ENCODE data around the gene EFCAB6. TPM values are rescaled to one million over a fixed set of nuclear protein-coding genes. Genes with fewer than 3 reads are reported as not detected.

EFCAB6 gene
- total and polyA plus RNA-seq, 9 of the 15 experiments (the other 6 are each of a cell fraction or from before 2014, with no cell fraction given), result 0.06 TPM; not detected in 8

DNA sequence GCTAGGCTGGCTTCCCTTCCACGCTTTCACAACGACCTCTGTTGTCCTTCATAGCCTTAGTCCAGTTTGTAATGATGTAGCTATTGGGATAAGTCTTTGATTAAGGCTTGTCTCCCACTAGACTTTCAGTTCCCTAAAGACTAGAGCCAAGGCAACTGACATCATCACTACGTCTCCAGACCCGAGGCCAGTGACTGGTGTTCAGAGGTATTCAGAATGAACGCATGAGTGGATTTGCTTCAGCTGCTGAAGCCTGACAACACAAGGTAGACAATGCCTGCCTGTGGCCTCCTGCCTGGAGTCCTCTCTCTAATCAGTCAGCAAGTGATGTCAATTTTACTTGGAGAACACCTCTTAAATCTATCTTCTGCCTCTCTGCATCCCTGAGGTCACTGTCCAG is 13.6 kb downstream of the EFCAB6 start (continued):
- TF ChIP-seq, protein P1, sequence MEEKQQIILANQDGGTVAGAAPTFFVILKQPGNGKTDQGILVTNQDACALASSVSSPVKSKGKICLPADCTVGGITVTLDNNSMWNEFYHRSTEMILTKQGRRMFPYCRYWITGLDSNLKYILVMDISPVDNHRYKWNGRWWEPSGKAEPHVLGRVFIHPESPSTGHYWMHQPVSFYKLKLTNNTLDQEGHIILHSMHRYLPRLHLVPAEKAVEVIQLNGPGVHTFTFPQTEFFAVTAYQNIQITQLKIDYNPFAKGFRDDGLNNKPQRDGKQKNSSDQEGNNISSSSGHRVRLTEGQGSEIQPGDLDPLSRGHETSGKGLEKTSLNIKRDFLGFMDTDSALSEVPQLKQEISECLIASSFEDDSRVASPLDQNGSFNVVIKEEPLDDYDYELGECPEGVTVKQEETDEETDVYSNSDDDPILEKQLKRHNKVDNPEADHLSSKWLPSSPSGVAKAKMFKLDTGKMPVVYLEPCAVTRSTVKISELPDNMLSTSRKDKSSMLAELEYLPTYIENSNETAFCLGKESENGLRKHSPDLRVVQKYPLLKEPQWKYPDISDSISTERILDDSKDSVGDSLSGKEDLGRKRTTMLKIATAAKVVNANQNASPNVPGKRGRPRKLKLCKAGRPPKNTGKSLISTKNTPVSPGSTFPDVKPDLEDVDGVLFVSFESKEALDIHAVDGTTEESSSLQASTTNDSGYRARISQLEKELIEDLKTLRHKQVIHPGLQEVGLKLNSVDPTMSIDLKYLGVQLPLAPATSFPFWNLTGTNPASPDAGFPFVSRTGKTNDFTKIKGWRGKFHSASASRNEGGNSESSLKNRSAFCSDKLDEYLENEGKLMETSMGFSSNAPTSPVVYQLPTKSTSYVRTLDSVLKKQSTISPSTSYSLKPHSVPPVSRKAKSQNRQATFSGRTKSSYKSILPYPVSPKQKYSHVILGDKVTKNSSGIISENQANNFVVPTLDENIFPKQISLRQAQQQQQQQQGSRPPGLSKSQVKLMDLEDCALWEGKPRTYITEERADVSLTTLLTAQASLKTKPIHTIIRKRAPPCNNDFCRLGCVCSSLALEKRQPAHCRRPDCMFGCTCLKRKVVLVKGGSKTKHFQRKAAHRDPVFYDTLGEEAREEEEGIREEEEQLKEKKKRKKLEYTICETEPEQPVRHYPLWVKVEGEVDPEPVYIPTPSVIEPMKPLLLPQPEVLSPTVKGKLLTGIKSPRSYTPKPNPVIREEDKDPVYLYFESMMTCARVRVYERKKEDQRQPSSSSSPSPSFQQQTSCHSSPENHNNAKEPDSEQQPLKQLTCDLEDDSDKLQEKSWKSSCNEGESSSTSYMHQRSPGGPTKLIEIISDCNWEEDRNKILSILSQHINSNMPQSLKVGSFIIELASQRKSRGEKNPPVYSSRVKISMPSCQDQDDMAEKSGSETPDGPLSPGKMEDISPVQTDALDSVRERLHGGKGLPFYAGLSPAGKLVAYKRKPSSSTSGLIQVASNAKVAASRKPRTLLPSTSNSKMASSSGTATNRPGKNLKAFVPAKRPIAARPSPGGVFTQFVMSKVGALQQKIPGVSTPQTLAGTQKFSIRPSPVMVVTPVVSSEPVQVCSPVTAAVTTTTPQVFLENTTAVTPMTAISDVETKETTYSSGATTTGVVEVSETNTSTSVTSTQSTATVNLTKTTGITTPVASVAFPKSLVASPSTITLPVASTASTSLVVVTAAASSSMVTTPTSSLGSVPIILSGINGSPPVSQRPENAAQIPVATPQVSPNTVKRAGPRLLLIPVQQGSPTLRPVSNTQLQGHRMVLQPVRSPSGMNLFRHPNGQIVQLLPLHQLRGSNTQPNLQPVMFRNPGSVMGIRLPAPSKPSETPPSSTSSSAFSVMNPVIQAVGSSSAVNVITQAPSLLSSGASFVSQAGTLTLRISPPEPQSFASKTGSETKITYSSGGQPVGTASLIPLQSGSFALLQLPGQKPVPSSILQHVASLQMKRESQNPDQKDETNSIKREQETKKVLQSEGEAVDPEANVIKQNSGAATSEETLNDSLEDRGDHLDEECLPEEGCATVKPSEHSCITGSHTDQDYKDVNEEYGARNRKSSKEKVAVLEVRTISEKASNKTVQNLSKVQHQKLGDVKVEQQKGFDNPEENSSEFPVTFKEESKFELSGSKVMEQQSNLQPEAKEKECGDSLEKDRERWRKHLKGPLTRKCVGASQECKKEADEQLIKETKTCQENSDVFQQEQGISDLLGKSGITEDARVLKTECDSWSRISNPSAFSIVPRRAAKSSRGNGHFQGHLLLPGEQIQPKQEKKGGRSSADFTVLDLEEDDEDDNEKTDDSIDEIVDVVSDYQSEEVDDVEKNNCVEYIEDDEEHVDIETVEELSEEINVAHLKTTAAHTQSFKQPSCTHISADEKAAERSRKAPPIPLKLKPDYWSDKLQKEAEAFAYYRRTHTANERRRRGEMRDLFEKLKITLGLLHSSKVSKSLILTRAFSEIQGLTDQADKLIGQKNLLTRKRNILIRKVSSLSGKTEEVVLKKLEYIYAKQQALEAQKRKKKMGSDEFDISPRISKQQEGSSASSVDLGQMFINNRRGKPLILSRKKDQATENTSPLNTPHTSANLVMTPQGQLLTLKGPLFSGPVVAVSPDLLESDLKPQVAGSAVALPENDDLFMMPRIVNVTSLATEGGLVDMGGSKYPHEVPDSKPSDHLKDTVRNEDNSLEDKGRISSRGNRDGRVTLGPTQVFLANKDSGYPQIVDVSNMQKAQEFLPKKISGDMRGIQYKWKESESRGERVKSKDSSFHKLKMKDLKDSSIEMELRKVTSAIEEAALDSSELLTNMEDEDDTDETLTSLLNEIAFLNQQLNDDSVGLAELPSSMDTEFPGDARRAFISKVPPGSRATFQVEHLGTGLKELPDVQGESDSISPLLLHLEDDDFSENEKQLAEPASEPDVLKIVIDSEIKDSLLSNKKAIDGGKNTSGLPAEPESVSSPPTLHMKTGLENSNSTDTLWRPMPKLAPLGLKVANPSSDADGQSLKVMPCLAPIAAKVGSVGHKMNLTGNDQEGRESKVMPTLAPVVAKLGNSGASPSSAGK (IDR thresholded peaks at IDR 0.05), result no peak
- no peak for TF ChIP-seq RBM15 (IDR thresholded peaks at IDR 0.05; ENCODE audit: insufficient read depth, low read length)

Data from K562 (cell line).